Adrenal gland (tissue), 12 donors: ENCODE measurements around the gene AMBRA1. TPM values are rescaled to one million over a fixed set of nuclear protein-coding genes. Genes with fewer than 3 reads are reported as not detected.
A peak's percentile ranks its signal among the peaks of the same experiment; 100 is the strongest.

Experiments
- DNase-seq, 7 donors: peaks; one replicate each; pipeline ENCODE4 v3.0.0-alpha.2; 2019 to 2020
- H3K27ac ChIP-seq, 5 donors: fragments of 200-600 bp; sonication (generic) in 4 of 5; 1 replicate in 3 of 5; 2 replicates in 2 of 5; pipeline versions ENCODE4 v1.5.1 to v1.8.0; 2016 to 2020; ENCODE audit warnings: mild to moderate bottlenecking in 1 of 5
- H3K27me3 ChIP-seq: fragments of 200-600 bp; 2 replicates; pipeline ENCODE4 v1.8.0; 2021
- H3K36me3 ChIP-seq, 2 donors: fragments of 200-600 bp; replicated peaks in 1 of 2; 1 replicate in 1 of 2; 2 replicates in 1 of 2; pipeline versions ENCODE4 v1.5.1 to v1.8.0; 2018 to 2022
- H3K4me1 ChIP-seq, 2 donors: fragments of 200-600 bp; replicated peaks in 1 of 2; 1 replicate in 1 of 2; 2 replicates in 1 of 2; pipeline versions ENCODE4 v1.5.1 to v1.8.0; 2018 to 2021
- H3K4me3 ChIP-seq, 4 donors: fragments of 200-600 bp; sonication (generic) in 3 of 4; one replicate each; pipeline ENCODE4 v1.5.1; 2016 to 2018
- H3K9me3 ChIP-seq, 3 donors: fragments of 200-600 bp; sonication (generic) in 1 of 3; replicated peaks in 1 of 3; 1 replicate in 2 of 3; 2 replicates in 1 of 3; pipeline versions ENCODE4 v1.5.1 to v1.8.0; 2016 to 2021
- CTCF ChIP-seq, 6 experiments: fragments of 450-650 bp in 4 of 6; fragments of 200-600 bp in 2 of 6; sonication (generic) in 1 of 6; IDR thresholded peaks; 1 replicate in 5 of 6; 2 replicates in 1 of 6; pipeline versions ENCODE4 v1.5.1 to v1.8.0; 2016 to 2021; ENCODE audit warnings: antibody characterized with exemption in 6 of 6, mild to moderate bottlenecking in 2 of 6, moderate library complexity in 1 of 6
- POLR2A ChIP-seq, 2 donors: fragments of 450-650 bp; IDR thresholded peaks; one replicate each; pipeline ENCODE4 v1.6.1; 2017; ENCODE audit warnings: antibody characterized with exemption in 2 of 2, mild to moderate bottlenecking in 2 of 2, moderate library complexity in 1 of 2
- WGBS, 4 donors: extraction: QIAGEN DNeasy Blood & Tissue Kit in 2 of 4; methylation state at CpG; one replicate each; pipeline versions ENCODE4 v1.1.5 to v1.1.7; 2013 to 2017; 5-methylcytosine and 5-hydroxymethylcytosine counted together
- intact Hi-C, 2 donors: fragments of 100-400 bp; cut with DNase I; formaldehyde crosslinking; loops; one replicate each; pipeline versions ENCODE4 v1.14.1 to v1.15.0; 2022 to 2023
- polyA plus RNA-seq, 3 donors: library from polyadenylated mRNA; stranded (reverse); fragments of 200-250 nt in 2 of 3; fragments of 350-450 nt in 1 of 3; fragmentation: Illumina TruSeq in 1 of 3; extraction: RNeasy Lipid Tissue Mini Kit (QIAGEN cat#74804) in 1 of 3; gene quantifications; one replicate each; pipeline ENCODE4 v1.2.3, GENCODE V29; 2013 to 2014
- total RNA-seq, 9 donors: library from RNA; depleted of rRNA in 4 of 9; stranded (reverse); fragments of >200 nt in 4 of 9; fragments of 120-200 nt in 1 of 9; fragmentation: NEBNext Ultra II Directional in 1 of 9; extraction: Animal tissue kit (Norgen Biotek cat#: 25700) in 1 of 9; gene quantifications; one replicate each; pipeline versions ENCODE4 v1.1.0 to v1.2.4, GENCODE V29; 2013 to 2023
- donor health status: healthy with polysubstance abuse.
- donor health status: Bipolar disorder and iron deficiency.
- donor health status: DM: yes; HTN: yes; CAD: no.
- donor health status: DM: no; HTN: no; CAD: no.
- donor health status: DM: no; HTN: no; CAD: no.
- donor health status: DM: yes; HTN: yes; CAD: no.

The AMBRA1 gene
- total and polyA plus RNA-seq, 12 donors: 16.2 to 73.3 (median 49.7) TPM

- peak in 2 of 7 donors; percentile 41 for DNase-seq
- no peak overlapping the region for H3K4me3 ChIP-seq
- WGBS, 4 donors: 56 to 68% (median 59%) methylated on average over 3 of the region's 3 CpGs
- intact Hi-C loops: no loop called here
- TF ChIP-seq POLR2A (IDR thresholded peaks at IDR 0.05) (no peak), CTCF (IDR thresholded peaks at IDR 0.05) (no peak)
- H3K36me3 ChIP-seq: peaks cover 0 to 18% of the 10 kb centered on the region in 2 donors
- H3K27ac ChIP-seq: no peak overlapping the region
- H3K27me3 ChIP-seq: no peaks in the 10 kb centered on the region
- H3K9me3 ChIP-seq: no peaks in the 10 kb centered on the region
- peaks cover 4 to 7% of the 10 kb centered on the region in 2 donors for H3K4me1 ChIP-seq
Measured at GRCh38 chr11:46641639-46642038, 47.8 kb upstream of the AMBRA1 start.

- intact Hi-C loops: no loop called here
- 93 to 97% (median 96%) methylated on average over 6 of the region's 6 CpGs for WGBS, 4 donors
- Histone ChIP-seq H3K27ac (no peak overlapping the region), H3K9me3 (no peaks in the 10 kb centered on the region), H3K27me3 (no peaks in the 10 kb centered on the region), H3K4me1 (peaks cover 4 to 7% of the 10 kb centered on the region in 2 donors), H3K36me3 (peaks cover 0 to 6% of the 10 kb centered on the region in 2 donors), H3K4me3 (no peak overlapping the region)
- no peak for DNase-seq
- TF ChIP-seq CTCF (IDR thresholded peaks at IDR 0.05) (no peak), POLR2A (IDR thresholded peaks at IDR 0.05) (no peak)
Measured at GRCh38 chr11:46640036-46640788, 46.4 kb upstream of the AMBRA1 start.

GRCh38 chr11:46639197-46639839, 45.5 kb upstream of the AMBRA1 start:
- peaks cover 4 to 7% of the 10 kb centered on the region in 2 donors for H3K4me1 ChIP-seq
- H3K9me3 ChIP-seq: no peaks in the 10 kb centered on the region
- H3K36me3 ChIP-seq: no peaks in the 10 kb centered on the region
- no peak overlapping the region for H3K27ac ChIP-seq
- H3K27me3 ChIP-seq: no peaks in the 10 kb centered on the region
- WGBS, 4 donors: 91 to 99% (median 94%) methylated on average over 7 of the region's 7 CpGs
- intact Hi-C loops: no loop called here
- TF ChIP-seq POLR2A (IDR thresholded peaks at IDR 0.05) (no peak), CTCF (IDR thresholded peaks at IDR 0.05) (no peak)
- DNase-seq: no peak
- no peak overlapping the region for H3K4me3 ChIP-seq

GRCh38 chr11:46637546-46637945, 43.7 kb upstream of the AMBRA1 start:
- peaks cover 0 to under 1% of the 10 kb centered on the region in 2 donors for H3K36me3 ChIP-seq
- 92 to 99% (median 97%) methylated on average over 5 of the region's 5 CpGs for WGBS, 4 donors
- H3K4me1 ChIP-seq: peaks cover 4 to 7% of the 10 kb centered on the region in 2 donors
- no peaks in the 10 kb centered on the region for H3K9me3 ChIP-seq
- DNase-seq: no peak
- TF ChIP-seq CTCF (IDR thresholded peaks at IDR 0.05) (no peak), POLR2A (IDR thresholded peaks at IDR 0.05) (no peak)
- H3K4me3 ChIP-seq: no peak overlapping the region
- intact Hi-C loops: no loop called here
- H3K27me3 ChIP-seq: no peaks in the 10 kb centered on the region
- H3K27ac ChIP-seq: no peak overlapping the region
